Measurements from ENCODE around the gene HAUS8. TPM values are rescaled to one million over a fixed set of nuclear protein-coding genes. Genes with fewer than 3 reads are reported as not detected.

Gene HAUS8
- total and polyA plus RNA-seq, 9 of the 15 experiments (the other 6 are each of a cell fraction or from before 2014, with no cell fraction given): 20.5 to 53.2 (median 36.0) TPM

- TF ChIP-seq CHAMP1 (IDR thresholded peaks at IDR 0.05) (no peak), IFI16 (CRISPR knock-in tag; IDR thresholded peaks at IDR 0.05) (no peak), GATA2 (CRISPR knock-in tag; IDR thresholded peaks at IDR 0.05) (no peak), E2F4 (CRISPR knock-in tag; IDR thresholded peaks at IDR 0.05; ENCODE audit: low read depth) (no peak), ZFP36 (IDR thresholded peaks at IDR 0.05; ENCODE audit: low read depth, low read length, partially characterized antibody) (no peak), ELK1 (CRISPR knock-in tag; IDR thresholded peaks at IDR 0.05) (no peak), HNRNPK (IDR thresholded peaks at IDR 0.05; ENCODE audit: low read depth, low read length, poor library complexity, severe bottlenecking) (no peak), FOXP4 (CRISPR knock-in tag; IDR thresholded peaks at IDR 0.05; ENCODE audit: borderline replicate concordance) (no peak), XRCC3 (IDR thresholded peaks at IDR 0.05) (no peak), ZNF395 (CRISPR knock-in tag; IDR thresholded peaks at IDR 0.05) (no peak), SREBF2 (CRISPR knock-in tag; IDR thresholded peaks at IDR 0.05) (no peak)
Observed at GRCh38 chr19:17041976-17042375, 33.3 kb downstream of the HAUS8 start (continued).
